NCI-H526 treated with DMSO at 0.1 percent for 48 hours (cell line): ENCODE results near the gene HSD11B2.
"Not testable (repeated sequence)": the region's sequence is repeated elsewhere in the genome, so short reads cannot be mapped to it uniquely, and the experiment has no call there.

Source experiments
- DNase-seq: peaks from one replicate; lab custom pipeline; 2025; lab: John Stamatoyannopoulos, UW

HSD11B2 gene

GRCh38 chr16:67415421-67415820 lies 15.5 kb upstream of the HSD11B2 start:
- not testable (repeated sequence) for DNase-seq

- DNase-seq, result no peak
These were observed 14.8 kb upstream of the HSD11B2 start, which contains the start of gene ZDHHC1 for GRCh38 chr16:67415872-67416793. ZDHHC1 (minus strand) TSS chr16:67416477; CDS start chr16:67407775, 8,702 bp downstream.

- DNase-seq, result no peak
These were observed 13.4 kb upstream of the HSD11B2 start for GRCh38 chr16:67417333-67418061.

- DNase-seq, result no peak
These were observed 11.4 kb upstream of the HSD11B2 start for GRCh38 chr16:67419502-67419901.

GRCh38 chr16:67419931-67420330 lies 11.0 kb upstream of the HSD11B2 start:
- DNase-seq, result no peak

GRCh38 chr16:67421030-67421429 lies 9.9 kb upstream of the HSD11B2 start:
- no peak for DNase-seq

- no peak for DNase-seq
These were observed 7.9 kb upstream of the HSD11B2 start for GRCh38 chr16:67423015-67423414.

GRCh38 chr16:67423611-67424260 lies 7.2 kb upstream of the HSD11B2 start:
- no peak for DNase-seq

GRCh38 chr16:67424261-67424615 lies 6.7 kb upstream of the HSD11B2 start:
- DNase-seq, result no peak

GRCh38 chr16:67425061-67425460 lies 5.9 kb upstream of the HSD11B2 start:
- DNase-seq, result peak; percentile 11

GRCh38 chr16:67425580-67425979 lies 5.3 kb upstream of the HSD11B2 start:
- DNase-seq, result no peak

- no peak for DNase-seq
These were observed 4.9 kb upstream of the HSD11B2 start for GRCh38 chr16:67426022-67426421.

- DNase-seq, result no peak
These were observed 4.0 kb upstream of the HSD11B2 start for GRCh38 chr16:67426950-67427349.

GRCh38 chr16:67428146-67428731 lies 2.7 kb upstream of the HSD11B2 start:
- peak; percentile 3 for DNase-seq

- no peak for DNase-seq
These were observed 1.7 kb upstream of the HSD11B2 start for GRCh38 chr16:67429053-67429798.

- DNase-seq, result no peak
These were observed 970 bp upstream of the HSD11B2 start for GRCh38 chr16:67429799-67430503.

- no peak for DNase-seq
These were observed 381 bp upstream of the HSD11B2 start for GRCh38 chr16:67430504-67430976.

- no peak for DNase-seq
These were observed 1.0 kb downstream of the HSD11B2 start for GRCh38 chr16:67431775-67432505.

- no peak for DNase-seq
These were observed 1.6 kb downstream of the HSD11B2 start for GRCh38 chr16:67432506-67432890.

- DNase-seq, result no peak
These were observed 2.3 kb downstream of the HSD11B2 start for GRCh38 chr16:67433131-67433719.
